Measurements from ENCODE around the gene NPB.

NPB gene

DNA sequence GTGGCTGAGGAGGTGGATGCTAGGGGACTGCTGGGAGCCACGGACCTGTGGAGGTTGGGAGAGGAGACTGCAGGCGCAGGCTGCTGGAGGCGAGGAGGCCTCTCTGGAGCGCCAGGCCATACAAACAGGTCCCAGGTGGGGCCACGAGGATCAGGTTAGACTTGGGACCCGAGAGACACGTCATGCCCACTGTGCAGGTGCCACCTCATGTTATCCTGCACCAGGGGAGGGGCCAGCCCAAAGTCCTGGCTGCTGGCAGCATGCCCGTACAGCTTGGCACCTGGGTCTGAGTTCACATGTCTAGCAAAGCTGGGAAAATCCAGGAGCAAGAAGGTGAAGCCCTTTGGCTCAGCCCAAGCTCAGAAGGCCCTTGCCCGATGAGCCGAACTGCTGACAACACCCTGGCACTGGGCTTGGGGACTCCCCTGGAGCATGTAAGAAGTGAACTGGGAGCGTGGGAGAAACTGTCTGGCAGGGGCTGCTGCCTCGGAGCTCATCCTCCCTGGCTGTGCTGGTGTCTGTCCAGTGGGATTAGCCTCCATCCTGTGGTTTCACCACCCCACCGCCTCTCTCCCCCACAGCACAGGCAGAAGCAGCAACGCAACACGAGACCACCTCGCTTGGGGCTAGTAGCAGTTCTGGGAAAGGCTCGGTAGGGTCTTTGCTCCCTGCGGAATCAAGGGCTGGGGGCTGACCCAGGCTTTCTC, 36.2 kb upstream of the NPB start:
- POLR2A ChIA-PET: interaction anchor here (0.6 to 1.8 kb wide), 6 partner anchors 23 to 190 kb away, joined by 3 to 6 read pairs (median 3); partner anchors contain the start of genes MCRIP1 and MRPL12
- no peak for DNase-seq (ENCODE audit: extremely low spot score)
- TF ChIP-seq SP1 (IDR thresholded peaks at IDR 0.05) (no peak), SUZ12 (IDR thresholded peaks at IDR 0.05) (no peak), L3MBTL2 (conservative IDR thresholded peaks at IDR 0.05) (no peak), FOXM1 (IDR thresholded peaks at IDR 0.05; ENCODE audit: borderline replicate concordance) (no peak), ARNT (IDR thresholded peaks at IDR 0.05) (no peak), ELF4 (IDR thresholded peaks at IDR 0.05) (no peak), CTBP1 (IDR thresholded peaks at IDR 0.05; ENCODE audit: borderline replicate concordance) (no peak), FOXK2 (IDR thresholded peaks at IDR 0.05) (no peak), FOXA1 (IDR thresholded peaks at IDR 0.05) (no peak), HDGF (IDR thresholded peaks at IDR 0.05; ENCODE audit: borderline replicate concordance) (no peak), LEF1 (IDR thresholded peaks at IDR 0.05; ENCODE audit: borderline replicate concordance) (no peak), ZNF384 (IDR thresholded peaks at IDR 0.05) (no peak), BHLHE40 (IDR thresholded peaks at IDR 0.05; ENCODE audit: borderline replicate concordance) (no peak), NFRKB (IDR thresholded peaks at IDR 0.05) (no peak), PKNOX1 (IDR thresholded peaks at IDR 0.05) (no peak)
- CTCF ChIA-PET: interaction anchor here (1.1 to 1.3 kb wide), 2 partner anchors 26 to 135 kb away, joined by 3 read pairs; no protein-coding TSS in a partner anchor

DNA sequence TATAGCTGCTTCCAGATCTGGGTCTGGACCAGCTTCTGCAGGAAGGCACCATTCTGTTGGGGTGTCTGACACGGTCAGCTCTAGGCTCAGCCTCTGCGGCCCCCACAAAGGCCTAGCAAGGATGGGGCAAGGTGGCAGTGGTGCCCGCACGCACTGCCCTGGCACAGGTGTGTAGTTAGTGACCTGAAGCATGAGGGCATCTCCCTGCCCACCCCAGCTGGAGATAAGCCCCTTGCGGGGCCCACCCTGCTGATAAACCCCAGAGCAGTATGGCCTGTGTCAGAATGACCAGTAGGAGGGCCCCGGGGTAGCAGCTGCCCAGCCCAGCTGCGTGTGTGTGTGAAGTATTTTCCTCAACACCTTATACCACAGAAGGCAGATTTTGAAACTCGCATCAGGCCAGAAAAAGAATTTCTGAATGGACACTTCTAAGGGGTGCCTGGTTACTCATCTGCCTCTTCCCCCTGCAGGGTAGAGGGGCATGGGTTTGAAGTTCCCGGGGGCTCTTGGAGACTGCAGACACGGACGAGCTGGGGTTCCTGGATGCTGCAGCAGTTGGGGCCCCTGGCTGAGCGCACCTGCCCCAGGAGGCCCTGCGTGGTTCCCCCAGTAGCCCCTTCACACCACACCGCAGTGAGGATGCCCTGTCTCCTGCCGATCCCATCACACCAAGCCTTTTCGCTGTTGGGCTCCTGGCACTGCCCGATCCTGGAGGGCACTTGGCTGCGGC, 35.4 kb upstream of the NPB start:
- ChIA-PET POLR2A (interaction anchor here (0.6 to 1.8 kb wide), 14 partner anchors 12 to 191 kb away, joined by 3 to 11 read pairs (median 3); partner anchors contain the start of genes ARL16, HGS, MCRIP1 and MRPL12), CTCF (interaction anchor here (0.7 to 1.3 kb wide), 5 partner anchors 26 to 136 kb away, joined by 3 to 4 read pairs (median 3); no protein-coding TSS in a partner anchor)

DNA sequence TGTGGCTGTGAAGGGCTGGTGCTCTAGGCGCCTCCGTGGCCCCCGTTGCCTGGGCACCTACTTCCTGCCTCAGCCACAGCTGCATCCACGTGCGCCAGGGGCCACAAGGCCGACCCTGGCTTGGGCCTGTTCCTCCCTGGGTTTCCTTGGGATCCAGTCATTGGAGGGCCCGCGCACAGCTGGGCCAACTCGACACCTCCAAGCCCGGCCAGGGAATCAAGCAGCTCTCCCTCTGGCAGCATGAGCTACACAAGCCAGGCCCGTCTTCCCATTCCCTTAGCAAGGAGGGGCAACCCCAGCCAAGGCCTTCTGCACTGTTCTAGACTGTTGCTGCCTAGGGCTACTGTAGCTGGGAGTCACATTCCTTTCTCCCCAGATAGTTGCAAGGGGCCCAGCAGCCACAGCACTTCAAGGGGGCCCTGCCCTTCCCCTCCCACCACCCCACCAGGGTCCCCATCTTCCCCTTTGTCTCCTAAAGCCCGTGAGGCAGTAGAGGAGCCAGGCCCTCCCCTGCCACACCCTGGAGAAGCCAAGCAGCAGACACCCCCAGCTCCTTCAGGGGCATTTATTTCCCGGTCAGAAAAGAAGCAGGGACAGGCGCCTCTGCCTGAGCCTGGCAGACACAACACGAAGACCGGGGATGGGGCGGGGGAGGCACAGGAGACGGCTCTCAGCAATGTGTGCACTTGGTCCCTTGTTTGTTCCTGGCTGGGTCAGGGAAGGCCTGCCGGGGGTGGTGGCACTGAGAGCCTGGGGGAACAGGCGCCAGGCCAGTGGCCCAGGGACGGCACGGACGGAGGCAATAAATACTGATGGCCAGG, 34.7 kb upstream of the NPB start:
- ChIA-PET CTCF (interaction anchor here (0.7 to 2.6 kb wide), 5 partner anchors 45 to 137 kb away, joined by 3 to 9 read pairs (median 4); no protein-coding TSS in a partner anchor), POLR2A (interaction anchor here (0.6 to 1.4 kb wide), 13 partner anchors 9 to 184 kb away, joined by 3 to 11 read pairs (median 3); partner anchors contain the start of genes ARL16, HGS and MCRIP1)
- DNase-seq (ENCODE audit: extremely low spot score): no peak

More for the DNA sequence above, 35.4 kb upstream of the NPB start:
- no peak for TF ChIP-seq BHLHE40 (IDR thresholded peaks at IDR 0.05; ENCODE audit: borderline replicate concordance)
- TF ChIP-seq TARDBP (IDR thresholded peaks at IDR 0.05): no peak
- no peak for TF ChIP-seq HDGF (IDR thresholded peaks at IDR 0.05; ENCODE audit: borderline replicate concordance)
- TF ChIP-seq L3MBTL2 (conservative IDR thresholded peaks at IDR 0.05): no peak
- TF ChIP-seq ZNF384 (IDR thresholded peaks at IDR 0.05): no peak
- no peak for TF ChIP-seq NFRKB (IDR thresholded peaks at IDR 0.05)
- no peak for TF ChIP-seq ELF4 (IDR thresholded peaks at IDR 0.05)
- no peak for TF ChIP-seq CTBP1 (IDR thresholded peaks at IDR 0.05; ENCODE audit: borderline replicate concordance)
- TF ChIP-seq FOXK2 (IDR thresholded peaks at IDR 0.05): no peak
- no peak for TF ChIP-seq FOXA1 (IDR thresholded peaks at IDR 0.05)
- no peak for TF ChIP-seq ARNT (IDR thresholded peaks at IDR 0.05)
- TF ChIP-seq FOXM1 (IDR thresholded peaks at IDR 0.05; ENCODE audit: borderline replicate concordance): no peak
- TF ChIP-seq SUZ12 (IDR thresholded peaks at IDR 0.05): no peak
- no peak for DNase-seq (ENCODE audit: extremely low spot score)

DNA sequence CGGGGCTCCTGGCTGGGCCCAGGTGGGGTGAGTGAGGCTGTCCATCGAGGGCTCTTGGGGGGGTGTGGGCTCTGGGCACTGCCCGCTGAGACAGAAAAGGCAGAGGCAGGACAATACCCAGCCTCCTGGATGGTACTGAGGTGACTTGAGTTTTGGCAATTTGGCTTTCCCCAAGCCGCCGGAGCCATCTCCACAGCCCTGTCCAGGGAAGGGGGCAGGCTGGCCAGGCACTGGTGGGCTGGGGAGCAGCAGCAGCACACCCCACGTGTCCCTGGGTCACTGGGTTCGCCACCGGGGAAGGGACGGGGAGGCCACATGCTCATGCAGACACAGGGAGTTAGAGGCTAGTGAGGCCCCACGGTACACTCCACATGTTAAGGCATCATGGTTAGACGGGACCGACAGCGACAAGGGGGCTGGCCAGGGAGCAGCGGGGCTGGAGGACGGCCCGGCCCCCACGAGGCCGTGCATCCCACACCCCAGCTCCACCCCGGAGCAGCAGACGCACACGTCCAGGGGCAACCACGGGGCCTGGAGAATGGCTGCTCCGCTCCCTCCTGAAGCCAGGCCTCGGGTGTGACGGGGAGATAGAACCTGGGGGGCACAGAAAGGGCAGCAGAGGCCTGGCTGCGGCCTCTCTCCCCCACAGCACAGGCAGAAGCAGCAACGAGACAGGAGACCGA, 33.9 kb upstream of the NPB start:
- DNase-seq (ENCODE audit: extremely low spot score): no peak
- no peak for TF ChIP-seq BHLHE40 (IDR thresholded peaks at IDR 0.05; ENCODE audit: borderline replicate concordance)
- TF ChIP-seq NFRKB (IDR thresholded peaks at IDR 0.05): no peak
- TF ChIP-seq LEF1 (IDR thresholded peaks at IDR 0.05; ENCODE audit: borderline replicate concordance): peak; percentile 9; the same call in 1 of the 2 replicates
- no peak for TF ChIP-seq SP1 (IDR thresholded peaks at IDR 0.05)
- no peak for TF ChIP-seq SUZ12 (IDR thresholded peaks at IDR 0.05)
- TF ChIP-seq PKNOX1 (IDR thresholded peaks at IDR 0.05): no peak
- no peak for TF ChIP-seq TARDBP (IDR thresholded peaks at IDR 0.05)
- TF ChIP-seq ZNF384 (IDR thresholded peaks at IDR 0.05): no peak
- no peak; the same call in 1 of the 2 replicates for TF ChIP-seq L3MBTL2 (conservative IDR thresholded peaks at IDR 0.05)
- TF ChIP-seq ARNT (IDR thresholded peaks at IDR 0.05): no peak
- peak; percentile 90; the same call in 1 of the 2 replicates for TF ChIP-seq HDGF (IDR thresholded peaks at IDR 0.05; ENCODE audit: borderline replicate concordance)
- TF ChIP-seq FOXM1 (IDR thresholded peaks at IDR 0.05; ENCODE audit: borderline replicate concordance): no peak
- TF ChIP-seq FOXA1 (IDR thresholded peaks at IDR 0.05): no peak
- peak; percentile 48 for TF ChIP-seq ELF4 (IDR thresholded peaks at IDR 0.05)
- no peak for TF ChIP-seq FOXK2 (IDR thresholded peaks at IDR 0.05)
- TF ChIP-seq CTBP1 (IDR thresholded peaks at IDR 0.05; ENCODE audit: borderline replicate concordance): no peak
- ChIA-PET CTCF (interaction anchor here (1.1 to 2.6 kb wide), 2 partner anchors 133 to 135 kb away, joined by 4 to 9 read pairs; no protein-coding TSS in a partner anchor), POLR2A (interaction anchor here (1.5 to 2.3 kb wide), 2 partner anchors 155 to 202 kb away, joined by 3 to 6 read pairs; partner anchors contain the start of genes CCDC137, CENPX, LRRC45 and OXLD1)

More for the DNA sequence above, 34.7 kb upstream of the NPB start:
- TF ChIP-seq PKNOX1 (IDR thresholded peaks at IDR 0.05): no peak
- TF ChIP-seq LEF1 (IDR thresholded peaks at IDR 0.05; ENCODE audit: borderline replicate concordance): no peak
- TF ChIP-seq L3MBTL2 (conservative IDR thresholded peaks at IDR 0.05): peak; percentile 29
- TF ChIP-seq ELF4 (IDR thresholded peaks at IDR 0.05): peak; percentile 26; the same call in 1 of the 2 replicates
